Activated naive CD8-positive, alpha-beta T cell treated with anti-CD3 and anti-CD28 coated beads, Interleukin-2, amount 50 U/mL, for 24 hours (primary cell): Measurements from ENCODE around the gene INSIG2.
A peak's percentile ranks its signal among the peaks of the same experiment; 100 is the strongest.

Source experiments
- ATAC-seq: fragments of 150-1000 bp; cut with Tn5 transposase; one replicate; pipeline ENCODE4 v1.10.0; 2021
- DNase-seq: peaks from one replicate; pipeline ENCODE4 v3.0.0; 2021
- H3K27ac Mint-ChIP-seq: one replicate; pipeline ENCODE4 v1.8.0; 2021; ENCODE audit warnings: mild to moderate bottlenecking, mixed read lengths
- H3K27me3 Mint-ChIP-seq: one replicate; pipeline ENCODE4 v1.8.0; 2021; ENCODE audit warnings: mixed read lengths
- H3K36me3 Mint-ChIP-seq: one replicate; pipeline ENCODE4 v1.8.0; 2021; ENCODE audit warnings: low read depth, mixed read lengths
- H3K4me1 Mint-ChIP-seq: one replicate; pipeline ENCODE4 v1.8.0; 2021; ENCODE audit warnings: mixed read lengths
- H3K4me3 Mint-ChIP-seq: one replicate; pipeline ENCODE4 v1.8.0; 2021; ENCODE audit warnings: mild to moderate bottlenecking, moderate library complexity, mixed read lengths
- H3K9me3 Mint-ChIP-seq: one replicate; pipeline ENCODE4 v1.8.0; 2021; ENCODE audit warnings: mixed read lengths

INSIG2 gene

GRCh38 chr2:118088051-118089024 is at the start of gene INSIG2:
Gene INSIG2, plus strand, starts transcription at chr2:118088471. Its CDS starts 8,086 bp downstream, at chr2:118096557.
- peaks cover 2% of the 10 kb centered on the region for H3K27me3 Mint-ChIP-seq
- H3K9me3 Mint-ChIP-seq: no peaks in the 10 kb centered on the region
- peak within 1 kb of the TSS; percentile 76 for H3K4me3 Mint-ChIP-seq
- peaks cover 35% of the 10 kb centered on the region for H3K4me1 Mint-ChIP-seq
- ATAC-seq: peak; percentile 94
- DNase-seq: peak; percentile 95
- no peaks in the 10 kb centered on the region for H3K36me3 Mint-ChIP-seq
- peak within 1 kb of the TSS; percentile 90 for H3K27ac Mint-ChIP-seq

- no peak for ATAC-seq
Measured at GRCh38 chr2:118040891-118041290, 47.4 kb upstream of the INSIG2 start.

DNA sequence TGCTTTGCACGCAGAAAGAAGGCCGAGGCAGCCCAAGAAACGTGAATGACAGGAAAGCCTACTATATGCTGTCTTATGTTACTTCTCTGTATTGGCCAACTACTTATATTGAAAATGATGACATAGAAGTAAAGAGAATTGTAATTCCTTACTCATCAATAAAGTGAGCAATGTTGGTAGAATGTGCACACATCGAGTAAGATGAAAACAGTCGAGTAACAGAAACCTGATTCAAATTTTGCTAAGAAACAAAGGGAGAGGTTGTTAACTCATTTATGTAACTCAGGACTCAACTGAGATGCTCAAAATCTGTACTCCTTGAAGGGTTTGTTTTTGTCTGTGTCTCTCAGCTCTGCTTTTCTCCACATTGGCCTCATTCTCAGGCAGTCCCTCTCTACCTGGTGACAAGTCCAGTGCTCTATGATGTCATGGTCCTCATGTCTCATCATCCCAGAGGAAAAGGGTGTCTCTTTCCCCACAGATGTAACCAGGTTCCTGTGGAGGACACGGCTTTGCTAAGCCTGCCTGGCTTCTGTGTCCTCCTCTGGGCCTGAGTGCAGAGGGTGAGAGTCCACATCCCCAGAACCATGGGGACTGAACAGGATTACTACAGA is 44.1 kb upstream of the INSIG2 start:
- no peak for DNase-seq
- Mint-ChIP-seq H3K27me3 (peaks cover 52% of the 10 kb centered on the region), H3K9me3 (no peaks in the 10 kb centered on the region), H3K27ac (no peak overlapping the region), H3K4me1 (no peaks in the 10 kb centered on the region), H3K36me3 (no peaks in the 10 kb centered on the region), H3K4me3 (no peak overlapping the region)
- no peak for ATAC-seq

More at GRCh38 chr2:118040891-118041290, 47.4 kb upstream of the INSIG2 start:
- H3K9me3 Mint-ChIP-seq: peaks cover 2% of the 10 kb centered on the region
- H3K36me3 Mint-ChIP-seq: peaks cover 1% of the 10 kb centered on the region
- H3K27me3 Mint-ChIP-seq: peaks cover 56% of the 10 kb centered on the region
- H3K4me3 Mint-ChIP-seq: no peak overlapping the region
- H3K27ac Mint-ChIP-seq: no peak overlapping the region
- no peak for DNase-seq
- H3K4me1 Mint-ChIP-seq: no peaks in the 10 kb centered on the region

DNA sequence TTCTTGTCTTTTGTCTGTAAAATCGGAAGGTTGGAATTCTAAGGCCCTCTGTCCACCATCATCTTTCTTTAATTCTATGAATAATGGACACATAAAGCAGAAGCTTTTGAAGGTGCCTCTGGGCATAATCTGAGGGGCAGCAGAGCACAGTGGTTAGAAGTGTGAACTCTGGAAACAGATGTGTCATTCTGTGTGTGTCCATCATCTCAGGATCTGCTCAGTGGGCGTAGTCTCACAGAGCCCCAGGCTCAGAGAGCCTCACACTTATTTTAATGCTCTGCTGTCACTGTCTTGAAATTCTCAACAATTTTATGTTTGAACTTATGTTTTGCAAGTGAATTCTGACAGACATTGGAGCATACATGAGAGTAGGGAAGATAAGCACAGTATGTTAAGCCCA is 43.4 kb upstream of the INSIG2 start:
- no peak overlapping the region for H3K4me3 Mint-ChIP-seq
- H3K27ac Mint-ChIP-seq: no peak overlapping the region
- no peaks in the 10 kb centered on the region for H3K36me3 Mint-ChIP-seq
- no peak for ATAC-seq
- DNase-seq: no peak
- no peaks in the 10 kb centered on the region for H3K9me3 Mint-ChIP-seq
- H3K27me3 Mint-ChIP-seq: peaks cover 51% of the 10 kb centered on the region
- no peaks in the 10 kb centered on the region for H3K4me1 Mint-ChIP-seq

- no peaks in the 10 kb centered on the region for H3K9me3 Mint-ChIP-seq
Measured at GRCh38 chr2:118045286-118045685, 43.0 kb upstream of the INSIG2 start.

DNA sequence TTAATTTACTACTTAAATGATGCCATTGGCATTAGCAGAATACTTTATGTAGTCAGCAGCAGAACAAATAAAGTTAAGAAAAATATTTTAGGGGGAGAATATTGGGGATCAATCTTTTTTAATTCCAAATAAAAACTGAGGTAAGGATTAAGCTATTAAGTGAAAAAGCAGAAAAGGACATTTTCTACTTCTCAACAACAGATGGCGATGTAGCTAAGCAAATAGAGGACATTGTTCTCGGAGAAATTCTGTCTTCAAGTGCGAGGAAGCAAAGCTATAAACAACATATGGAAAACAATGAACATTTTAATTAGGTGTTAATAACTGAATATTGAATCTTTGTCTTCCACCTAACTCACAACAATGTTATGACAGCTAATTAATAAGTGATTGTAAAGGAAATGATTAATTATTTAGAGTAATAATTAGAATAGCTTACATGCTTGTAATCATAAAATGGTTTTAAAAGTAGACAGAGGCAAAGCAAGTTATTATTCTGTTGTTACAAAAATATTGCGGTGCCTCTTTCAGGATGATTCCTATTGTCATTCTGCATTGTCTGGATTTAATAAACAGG is 41.5 kb upstream of the INSIG2 start:
- peaks cover 49% of the 10 kb centered on the region for H3K27me3 Mint-ChIP-seq
- DNase-seq (no peak), ATAC-seq (no peak)
- no peak overlapping the region for H3K4me3 Mint-ChIP-seq
- no peaks in the 10 kb centered on the region for H3K9me3 Mint-ChIP-seq
- no peaks in the 10 kb centered on the region for H3K36me3 Mint-ChIP-seq
- no peak overlapping the region for H3K27ac Mint-ChIP-seq
- H3K4me1 Mint-ChIP-seq: no peaks in the 10 kb centered on the region

More at GRCh38 chr2:118045286-118045685, 43.0 kb upstream of the INSIG2 start:
- DNase-seq (no peak), ATAC-seq (no peak)
- Mint-ChIP-seq H3K27ac (no peak overlapping the region), H3K27me3 (peaks cover 52% of the 10 kb centered on the region), H3K4me1 (no peaks in the 10 kb centered on the region), H3K4me3 (no peak overlapping the region), H3K36me3 (no peaks in the 10 kb centered on the region)

DNA sequence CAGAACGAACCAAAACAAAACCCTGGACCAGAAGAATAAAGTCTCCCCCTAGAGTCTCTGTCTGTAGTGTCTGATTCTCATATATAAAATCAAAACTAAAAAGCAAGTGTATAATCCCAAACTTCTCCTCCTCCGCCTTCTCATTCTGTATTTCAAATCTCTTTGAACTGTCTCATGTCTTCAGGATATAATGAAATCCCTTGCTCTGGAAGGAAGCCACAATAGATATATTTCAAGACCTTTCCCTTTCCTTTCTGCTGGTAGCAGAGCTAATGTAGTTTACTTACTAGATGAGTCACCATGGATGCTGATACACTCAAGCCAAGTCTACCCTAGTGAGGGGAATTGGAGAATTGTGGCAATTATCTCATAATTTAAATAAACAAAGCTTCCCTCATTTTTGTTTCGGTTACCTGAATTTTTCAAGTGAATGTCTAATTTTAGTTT is 40.9 kb upstream of the INSIG2 start:
- no peak for ATAC-seq

GRCh38 chr2:118048401-118048800 is 39.9 kb upstream of the INSIG2 start:
- H3K9me3 Mint-ChIP-seq: no peaks in the 10 kb centered on the region
- ATAC-seq: no peak
- no peak overlapping the region for H3K27ac Mint-ChIP-seq
- H3K4me3 Mint-ChIP-seq: no peak overlapping the region
- H3K27me3 Mint-ChIP-seq: peaks cover 41% of the 10 kb centered on the region
- no peaks in the 10 kb centered on the region for H3K4me1 Mint-ChIP-seq
- H3K36me3 Mint-ChIP-seq: no peaks in the 10 kb centered on the region
- DNase-seq: no peak

More for the DNA sequence above, 40.9 kb upstream of the INSIG2 start:
- Mint-ChIP-seq H3K27ac (no peak overlapping the region), H3K4me1 (no peaks in the 10 kb centered on the region), H3K27me3 (peaks cover 47% of the 10 kb centered on the region), H3K36me3 (no peaks in the 10 kb centered on the region), H3K9me3 (no peaks in the 10 kb centered on the region), H3K4me3 (no peak overlapping the region)
- DNase-seq: no peak

GRCh38 chr2:118049140-118049815 is 39.0 kb upstream of the INSIG2 start:
- H3K27ac Mint-ChIP-seq: no peak overlapping the region
- H3K9me3 Mint-ChIP-seq: no peaks in the 10 kb centered on the region
- H3K27me3 Mint-ChIP-seq: peaks cover 36% of the 10 kb centered on the region

DNA sequence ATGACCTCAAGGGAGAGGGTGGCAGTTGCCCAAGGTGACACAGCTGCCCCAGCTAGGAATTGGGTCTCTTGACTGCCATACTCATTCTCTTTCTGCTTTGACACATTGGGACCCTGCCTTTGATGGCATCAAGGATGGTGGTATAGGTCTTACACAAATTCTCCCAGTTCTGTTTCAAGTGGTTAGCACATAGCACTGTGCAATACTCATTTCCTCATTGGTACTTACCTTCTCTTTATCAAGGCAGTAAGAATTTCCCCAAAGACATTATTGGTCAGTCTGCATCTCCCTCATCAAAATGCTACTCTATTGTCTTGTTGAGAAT is 38.5 kb upstream of the INSIG2 start:
- Mint-ChIP-seq H3K4me3 (no peak overlapping the region), H3K4me1 (no peaks in the 10 kb centered on the region), H3K27me3 (peaks cover 30% of the 10 kb centered on the region), H3K9me3 (no peaks in the 10 kb centered on the region), H3K36me3 (no peaks in the 10 kb centered on the region), H3K27ac (no peak overlapping the region)
- peak; percentile 77 for ATAC-seq
- no peak for DNase-seq

More at GRCh38 chr2:118049140-118049815, 39.0 kb upstream of the INSIG2 start:
- Mint-ChIP-seq H3K36me3 (no peaks in the 10 kb centered on the region), H3K4me1 (no peaks in the 10 kb centered on the region), H3K4me3 (no peak overlapping the region)
- ATAC-seq (no peak), DNase-seq (no peak)

DNA sequence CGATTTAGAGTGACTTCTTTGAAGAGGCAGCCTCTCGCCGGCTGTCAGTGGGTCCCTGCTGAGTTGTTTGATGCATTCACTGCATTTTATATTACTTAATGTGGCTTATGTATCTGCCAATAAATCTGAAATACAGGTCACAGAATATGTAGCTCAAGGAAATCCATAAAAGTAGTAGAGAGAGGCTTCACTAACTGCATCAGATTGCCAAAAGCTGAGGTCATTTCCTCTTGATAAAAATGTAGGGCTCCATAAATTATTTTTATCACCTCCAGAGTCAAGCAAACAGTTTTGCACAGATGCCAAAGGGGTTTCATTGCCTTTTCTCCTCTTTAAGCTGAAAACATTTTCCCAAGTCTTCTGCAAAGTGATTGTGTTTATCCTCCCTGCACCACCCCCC is 37.9 kb upstream of the INSIG2 start:
- DNase-seq (no peak), ATAC-seq (no peak)
- no peak overlapping the region for H3K27ac Mint-ChIP-seq
- peaks cover 29% of the 10 kb centered on the region for H3K27me3 Mint-ChIP-seq
- no peak overlapping the region for H3K4me3 Mint-ChIP-seq
- no peaks in the 10 kb centered on the region for H3K36me3 Mint-ChIP-seq
- no peaks in the 10 kb centered on the region for H3K9me3 Mint-ChIP-seq
- peaks cover 2% of the 10 kb centered on the region for H3K4me1 Mint-ChIP-seq

GRCh38 chr2:118050974-118051373 is 37.3 kb upstream of the INSIG2 start:
- H3K27me3 Mint-ChIP-seq: peaks cover 28% of the 10 kb centered on the region
- no peak overlapping the region for H3K27ac Mint-ChIP-seq

DNA sequence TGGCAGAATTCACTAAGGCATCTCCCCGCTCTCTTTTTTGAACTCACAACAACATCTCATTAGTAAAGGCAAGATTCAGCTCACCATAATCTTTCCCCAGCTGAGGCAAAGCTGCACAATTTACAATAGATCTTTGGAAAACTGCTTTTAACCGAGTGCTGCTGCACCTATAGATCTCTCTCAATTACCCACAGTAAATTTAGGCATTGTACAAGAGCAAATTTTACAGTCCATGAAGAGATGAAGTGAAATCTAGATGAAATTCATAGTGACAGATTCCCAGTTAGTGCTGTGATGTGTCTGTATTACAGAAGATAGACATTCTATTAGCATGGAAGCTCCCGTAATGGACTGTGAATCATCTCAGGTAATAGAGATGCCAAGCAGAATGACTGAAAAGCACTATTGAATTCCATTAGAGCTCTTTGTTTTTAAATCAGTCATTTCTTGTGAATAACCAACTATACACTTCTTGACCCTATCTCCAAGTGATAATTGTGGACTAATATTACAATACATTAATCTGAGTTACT is 36.4 kb upstream of the INSIG2 start:
- H3K36me3 Mint-ChIP-seq: no peaks in the 10 kb centered on the region
- H3K4me3 Mint-ChIP-seq: no peak overlapping the region
- no peak overlapping the region for H3K27ac Mint-ChIP-seq
- peaks cover 2% of the 10 kb centered on the region for H3K4me1 Mint-ChIP-seq
- ATAC-seq (no peak), DNase-seq (no peak)
- peaks cover 23% of the 10 kb centered on the region for H3K27me3 Mint-ChIP-seq
- no peaks in the 10 kb centered on the region for H3K9me3 Mint-ChIP-seq

More at GRCh38 chr2:118050974-118051373, 37.3 kb upstream of the INSIG2 start:
- Mint-ChIP-seq H3K4me3 (no peak overlapping the region), H3K36me3 (no peaks in the 10 kb centered on the region), H3K4me1 (peaks cover 2% of the 10 kb centered on the region), H3K9me3 (no peaks in the 10 kb centered on the region)
- ATAC-seq: no peak
- DNase-seq: no peak

DNA sequence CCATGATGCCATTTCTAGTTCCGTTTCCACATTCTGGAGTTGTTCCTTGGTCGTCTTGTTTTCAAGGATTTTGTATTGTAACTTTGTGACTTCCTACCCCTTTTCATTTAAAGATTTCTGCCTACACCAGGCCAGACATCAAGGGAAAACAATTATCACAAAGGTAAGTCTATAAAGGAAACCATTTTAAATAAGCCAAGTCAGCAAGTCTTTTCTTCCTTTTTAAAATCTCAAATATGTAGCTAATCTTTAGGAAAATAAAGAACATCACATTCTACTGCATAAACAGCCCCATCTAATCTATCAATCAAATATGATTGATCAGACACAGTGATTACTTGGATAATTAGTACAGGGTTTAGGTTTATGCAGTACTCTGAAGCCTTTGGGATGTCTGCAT is 35.8 kb upstream of the INSIG2 start:
- Mint-ChIP-seq H3K36me3 (no peaks in the 10 kb centered on the region), H3K4me1 (peaks cover 2% of the 10 kb centered on the region), H3K9me3 (no peaks in the 10 kb centered on the region), H3K27ac (no peak overlapping the region), H3K27me3 (peaks cover 22% of the 10 kb centered on the region), H3K4me3 (no peak overlapping the region)
- DNase-seq (no peak), ATAC-seq (no peak)
